Measurements from ENCODE around the gene LRP4. TPM values are rescaled to one million over a fixed set of nuclear protein-coding genes. Genes with fewer than 3 reads are reported as not detected.

The LRP4 gene
- total RNA-seq, 2 experiments from 2014 or later: not detected

GRCh38 chr11:46838501-46838900, 79.8 kb downstream of the LRP4 start:
- H3K4me3 Mint-ChIP-seq: no peak overlapping the region
- ChIA-PET CTCF (interaction anchor here (1.1 to 1.2 kb wide), 2 partner anchors 11 to 12 kb away, joined by 3 to 5 read pairs; no protein-coding TSS in a partner anchor), POLR2A (interaction anchor here (0.6 kb wide), 1 partner anchor 10 kb away, joined by 3 read pairs; no protein-coding TSS in a partner anchor)
- peaks cover 32% of the 10 kb centered on the region for H3K4me1 Mint-ChIP-seq (ENCODE audit: low read depth)
- H3K27me3 Mint-ChIP-seq (ENCODE audit: low read depth): no peaks in the 10 kb centered on the region
- no peaks in the 10 kb centered on the region for H3K9me3 Mint-ChIP-seq (ENCODE audit: insufficient read depth)
- no peak for DNase-seq
- no peak overlapping the region for H3K27ac Mint-ChIP-seq
- ATAC-seq: no peak
- H3K36me3 Mint-ChIP-seq (ENCODE audit: low read depth): peaks cover 24% of the 10 kb centered on the region

DNA sequence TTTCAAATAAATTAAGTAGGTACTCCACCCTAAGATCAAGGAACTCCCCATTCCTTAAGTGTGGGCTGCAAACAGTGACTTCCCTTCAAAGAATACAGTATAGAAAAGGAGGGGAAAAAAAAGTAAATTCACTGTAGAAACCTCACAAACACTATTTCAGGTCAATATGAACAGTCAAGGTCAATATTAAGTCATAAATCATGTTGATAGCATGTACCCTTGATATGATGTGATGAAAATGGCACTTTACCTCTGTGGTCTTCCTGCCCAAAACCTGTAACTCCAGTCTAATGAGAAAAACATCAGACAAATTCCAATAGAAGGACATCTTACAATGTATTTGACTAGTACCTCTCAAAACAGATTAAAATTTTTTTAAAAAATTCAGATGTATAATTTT, 80.5 kb downstream of the LRP4 start:
- H3K36me3 Mint-ChIP-seq (ENCODE audit: low read depth): peaks cover 19% of the 10 kb centered on the region
- H3K27ac Mint-ChIP-seq: no peak overlapping the region
- DNase-seq (no peak), ATAC-seq (no peak)
- POLR2A ChIA-PET: no interaction called here
- CTCF ChIA-PET: no interaction called here
- H3K4me3 Mint-ChIP-seq: no peak overlapping the region
- peaks cover 27% of the 10 kb centered on the region for H3K4me1 Mint-ChIP-seq (ENCODE audit: low read depth)
- H3K9me3 Mint-ChIP-seq (ENCODE audit: insufficient read depth): no peaks in the 10 kb centered on the region
- no peaks in the 10 kb centered on the region for H3K27me3 Mint-ChIP-seq (ENCODE audit: low read depth)

- H3K4me1 Mint-ChIP-seq (ENCODE audit: low read depth): peaks cover 22% of the 10 kb centered on the region
- no peaks in the 10 kb centered on the region for H3K9me3 Mint-ChIP-seq (ENCODE audit: insufficient read depth)
- peaks cover 13% of the 10 kb centered on the region for H3K36me3 Mint-ChIP-seq (ENCODE audit: low read depth)
- no peak overlapping the region for H3K4me3 Mint-ChIP-seq
- ATAC-seq (no peak), DNase-seq (no peak)
- POLR2A ChIA-PET: no interaction called here
- H3K27me3 Mint-ChIP-seq (ENCODE audit: low read depth): no peaks in the 10 kb centered on the region
- H3K27ac Mint-ChIP-seq: no peak overlapping the region
- CTCF ChIA-PET: no interaction called here
Observed at GRCh38 chr11:46836870-46837269, 81.5 kb downstream of the LRP4 start.

- POLR2A ChIA-PET: no interaction called here
- no peaks in the 10 kb centered on the region for H3K27me3 Mint-ChIP-seq (ENCODE audit: low read depth)
- CTCF ChIA-PET: no interaction called here
- H3K4me3 Mint-ChIP-seq: no peak overlapping the region
- H3K9me3 Mint-ChIP-seq (ENCODE audit: insufficient read depth): no peaks in the 10 kb centered on the region
- H3K36me3 Mint-ChIP-seq (ENCODE audit: low read depth): peaks cover 13% of the 10 kb centered on the region
- H3K27ac Mint-ChIP-seq: no peak overlapping the region
- ATAC-seq: no peak
- DNase-seq: no peak
- H3K4me1 Mint-ChIP-seq (ENCODE audit: low read depth): peaks cover 21% of the 10 kb centered on the region
Observed at GRCh38 chr11:46836431-46836830, 81.9 kb downstream of the LRP4 start.

GRCh38 chr11:46835897-46836296, 82.5 kb downstream of the LRP4 start:
- ChIA-PET CTCF (no interaction called here), POLR2A (no interaction called here)
- Mint-ChIP-seq H3K4me3 (no peak overlapping the region), H3K4me1 (ENCODE audit: low read depth) (peaks cover 22% of the 10 kb centered on the region), H3K36me3 (ENCODE audit: low read depth) (peaks cover 14% of the 10 kb centered on the region), H3K27me3 (ENCODE audit: low read depth) (no peaks in the 10 kb centered on the region), H3K9me3 (ENCODE audit: insufficient read depth) (no peaks in the 10 kb centered on the region), H3K27ac (no peak overlapping the region)
- DNase-seq: no peak
- no peak for ATAC-seq

DNA sequence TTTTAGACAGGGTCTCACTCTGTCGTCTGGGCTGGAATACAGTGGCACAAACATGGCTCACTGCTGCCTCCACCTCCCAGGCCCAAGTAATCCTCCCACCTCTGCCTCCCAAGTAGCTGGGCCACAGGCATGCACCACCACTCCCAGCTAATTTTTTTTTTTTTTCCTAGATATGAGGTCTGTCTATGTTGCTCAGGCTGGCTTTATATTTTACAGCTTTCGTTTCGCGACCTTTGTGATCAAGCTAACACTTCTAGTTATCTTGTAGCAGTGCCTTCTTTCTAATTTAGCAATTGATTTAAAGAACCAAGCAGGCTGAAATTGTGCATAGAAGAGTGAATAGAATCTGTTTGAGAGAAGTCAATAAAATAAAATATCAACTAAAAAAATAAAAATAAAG, 83.5 kb downstream of the LRP4 start:
- H3K27me3 Mint-ChIP-seq (ENCODE audit: low read depth): no peaks in the 10 kb centered on the region
- H3K36me3 Mint-ChIP-seq (ENCODE audit: low read depth): peaks cover 12% of the 10 kb centered on the region
- no peak for DNase-seq
- CTCF ChIA-PET: no interaction called here
- ATAC-seq: no peak
- POLR2A ChIA-PET: no interaction called here
- no peaks in the 10 kb centered on the region for H3K9me3 Mint-ChIP-seq (ENCODE audit: insufficient read depth)
- H3K27ac Mint-ChIP-seq: no peak overlapping the region
- H3K4me1 Mint-ChIP-seq (ENCODE audit: low read depth): peaks cover 16% of the 10 kb centered on the region
- H3K4me3 Mint-ChIP-seq: no peak overlapping the region

GRCh38 chr11:46832511-46833214, 85.7 kb downstream of the LRP4 start:
- H3K27ac Mint-ChIP-seq: no peak overlapping the region
- H3K27me3 Mint-ChIP-seq (ENCODE audit: low read depth): no peaks in the 10 kb centered on the region
- no peak overlapping the region for H3K4me3 Mint-ChIP-seq
- peaks cover 19% of the 10 kb centered on the region for H3K4me1 Mint-ChIP-seq (ENCODE audit: low read depth)
- CTCF ChIA-PET: no interaction called here
- H3K9me3 Mint-ChIP-seq (ENCODE audit: insufficient read depth): no peaks in the 10 kb centered on the region
- ATAC-seq (no peak), DNase-seq (no peak)
- peaks cover 13% of the 10 kb centered on the region for H3K36me3 Mint-ChIP-seq (ENCODE audit: low read depth)
- POLR2A ChIA-PET: no interaction called here

DNA sequence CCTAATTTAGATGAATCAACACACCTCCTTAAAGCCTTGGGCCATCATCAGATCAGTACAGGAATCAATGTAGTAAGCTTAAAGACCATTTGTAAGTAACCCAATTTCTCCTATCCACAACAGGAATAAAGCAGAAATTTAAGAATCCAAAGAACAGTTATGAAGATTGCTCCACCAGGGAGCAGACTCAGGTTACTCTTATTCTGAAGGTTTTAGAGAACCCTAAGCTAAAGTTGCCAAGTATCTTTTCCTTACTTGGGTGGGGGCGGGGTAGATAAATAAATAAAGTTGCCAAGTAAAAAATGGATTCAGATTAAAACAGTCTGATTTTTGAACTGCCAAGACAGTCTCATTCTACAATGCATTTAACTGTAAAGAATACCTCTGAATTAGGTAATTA, 90.4 kb downstream of the LRP4 start:
- ChIA-PET CTCF (interaction anchor here (1.5 kb wide), 1 partner anchor 11 kb away, joined by 3 read pairs; no protein-coding TSS in a partner anchor), POLR2A (interaction anchor here (0.6 to 0.9 kb wide), 3 partner anchors 11 to 60 kb away, joined by 3 read pairs; no protein-coding TSS in a partner anchor)
- H3K36me3 Mint-ChIP-seq (ENCODE audit: low read depth): peaks cover 17% of the 10 kb centered on the region
- H3K27me3 Mint-ChIP-seq (ENCODE audit: low read depth): no peaks in the 10 kb centered on the region
- H3K4me3 Mint-ChIP-seq: no peak overlapping the region
- no peak for ATAC-seq
- H3K4me1 Mint-ChIP-seq (ENCODE audit: low read depth): peaks cover 31% of the 10 kb centered on the region
- H3K27ac Mint-ChIP-seq: no peak overlapping the region
- DNase-seq: no peak
- H3K9me3 Mint-ChIP-seq (ENCODE audit: insufficient read depth): no peaks in the 10 kb centered on the region

- H3K27ac Mint-ChIP-seq: peak overlapping the region; percentile 21
- ChIA-PET POLR2A (interaction anchor here (1.4 kb wide), 1 partner anchor 20 kb away, joined by 6 read pairs; the partner anchor contains the start of gene CKAP5), CTCF (interaction anchor here (1.0 to 1.6 kb wide), 6 partner anchors 13 to 474 kb away, joined by 3 to 5 read pairs (median 4); no protein-coding TSS in a partner anchor)
- peaks cover 15% of the 10 kb centered on the region for H3K36me3 Mint-ChIP-seq (ENCODE audit: low read depth)
- H3K4me3 Mint-ChIP-seq: peak overlapping the region; percentile 72
- H3K9me3 Mint-ChIP-seq (ENCODE audit: insufficient read depth): no peaks in the 10 kb centered on the region
- peak; percentile 100 for ATAC-seq
- peaks cover 31% of the 10 kb centered on the region for H3K4me1 Mint-ChIP-seq (ENCODE audit: low read depth)
- peak; percentile 85 for DNase-seq
- H3K27me3 Mint-ChIP-seq (ENCODE audit: low read depth): no peaks in the 10 kb centered on the region
Observed at GRCh38 chr11:46826310-46827044, 91.9 kb downstream of the LRP4 start.

- no peak overlapping the region for H3K27ac Mint-ChIP-seq
- ATAC-seq (no peak), DNase-seq (no peak)
- ChIA-PET CTCF (interaction anchor here (1.1 kb wide), 2 partner anchors 10 to 31 kb away, joined by 3 to 4 read pairs; no protein-coding TSS in a partner anchor), POLR2A (interaction anchor here (0.6 kb wide), 1 partner anchor 587 kb away, joined by 3 read pairs; no protein-coding TSS in a partner anchor)
- no peaks in the 10 kb centered on the region for H3K27me3 Mint-ChIP-seq (ENCODE audit: low read depth)
- no peak overlapping the region for H3K4me3 Mint-ChIP-seq
- H3K36me3 Mint-ChIP-seq (ENCODE audit: low read depth): peaks cover 51% of the 10 kb centered on the region
- no peaks in the 10 kb centered on the region for H3K9me3 Mint-ChIP-seq (ENCODE audit: insufficient read depth)
- peaks cover 20% of the 10 kb centered on the region for H3K4me1 Mint-ChIP-seq (ENCODE audit: low read depth)
Observed at GRCh38 chr11:46808799-46809431, 109.4 kb downstream of the LRP4 start.
